Mesendoderm (in vitro differentiated cells): ENCODE measurements around the gene SGTB.

Experiments
- DNase-seq: peaks from one replicate; pipeline ENCODE4 v3.0.0; 2013
- H2AK5ac ChIP-seq: 2 replicates; pipeline ENCODE4 v1.6.1; 2013; ENCODE audit warnings: low read length, inconsistent platforms
- H2BK120ac ChIP-seq: 2 replicates; pipeline ENCODE4 v1.6.1; 2013; ENCODE audit warnings: low read depth, mild to moderate bottlenecking, low read length, moderate library complexity, mixed read lengths
- H2BK15ac ChIP-seq: replicated peaks from 2 replicates; pipeline ENCODE4 v1.6.1; 2013; ENCODE audit warnings: low read depth, mild to moderate bottlenecking, moderate library complexity
- H2BK5ac ChIP-seq: 2 replicates; pipeline ENCODE4 v1.6.1; 2013; ENCODE audit warnings: low read length, inconsistent platforms
- H3K18ac ChIP-seq: 2 replicates; pipeline ENCODE4 v1.6.1; 2013; ENCODE audit warnings: mild to moderate bottlenecking, low read length, mixed read lengths
- H3K23ac ChIP-seq: one replicate; pipeline ENCODE4 v1.6.1; 2013; ENCODE audit warnings: low read length
- H3K27ac ChIP-seq: 2 replicates; pipeline ENCODE4 v1.5.1; 2013; ENCODE audit warnings: low read depth, mild to moderate bottlenecking, inconsistent platforms, low read length, moderate library complexity
- H3K27me3 ChIP-seq: 2 replicates; pipeline ENCODE4 v1.6.1; 2013; ENCODE audit warnings: low read length, control low read depth, mild to moderate bottlenecking, inconsistent platforms; ENCODE audit not compliant: insufficient read depth, poor library complexity
- H3K36me3 ChIP-seq: 2 replicates; pipeline ENCODE4 v1.6.1; 2013; ENCODE audit warnings: low read length, inconsistent platforms; ENCODE audit not compliant: control insufficient read depth, insufficient read depth
- H3K4ac ChIP-seq: one replicate; pipeline ENCODE4 v1.6.1; 2013; ENCODE audit warnings: low read depth, mild to moderate bottlenecking, low read length, moderate library complexity
- H3K4me1 ChIP-seq: 2 replicates; pipeline ENCODE4 v1.6.1; 2013; ENCODE audit warnings: low read depth, low read length, inconsistent platforms; ENCODE audit not compliant: control insufficient read depth
- H3K4me2 ChIP-seq: 2 replicates; pipeline ENCODE4 v1.6.1; 2013; ENCODE audit warnings: low read length
- H3K4me3 ChIP-seq: 2 replicates; pipeline ENCODE4 v1.5.1; 2013; ENCODE audit warnings: mild to moderate bottlenecking, low read length
- H3K56ac ChIP-seq: one replicate; pipeline ENCODE4 v1.6.1; 2013; ENCODE audit warnings: low read length
- H3K79me1 ChIP-seq: 2 replicates; pipeline ENCODE4 v1.6.1; 2013; ENCODE audit warnings: low read length, inconsistent platforms
- H3K79me2 ChIP-seq: 2 replicates; pipeline ENCODE4 v1.6.1; 2013; ENCODE audit warnings: mild to moderate bottlenecking, low read length; ENCODE audit not compliant: control insufficient read depth, insufficient read depth
- H3K9ac ChIP-seq: 2 replicates; pipeline ENCODE4 v1.6.1; 2013; ENCODE audit warnings: low read length, inconsistent platforms
- H4K5ac ChIP-seq: one replicate; pipeline ENCODE4 v1.6.1; 2013; ENCODE audit warnings: low read length
- H4K8ac ChIP-seq: one replicate; pipeline ENCODE4 v1.6.1; 2013; ENCODE audit warnings: low read depth, mild to moderate bottlenecking, control low read depth, low read length, moderate library complexity
- WGBS: extraction: QIAGEN DNeasy Blood & Tissue Kit; methylation state at CpG from one replicate; pipeline ENCODE4 v1.1.7; 2013; ENCODE audit warnings: low lambda C conversion rate, missing lambda C conversion rate; ENCODE audit not compliant: insufficient coverage; ENCODE audit errors: extremely low coverage; 5-methylcytosine and 5-hydroxymethylcytosine counted together

SGTB gene

GRCh38 chr5:65758546-65759144, 36.7 kb upstream of the SGTB start:
- Histone ChIP-seq H4K8ac (no peak overlapping the region), H3K79me2 (peaks cover 11% of the 10 kb centered on the region), H2BK15ac (no peak overlapping the region), H4K5ac (no peak overlapping the region), H2AK5ac (no peak overlapping the region), H3K18ac (no peak overlapping the region), H3K4me3 (no peak overlapping the region), H3K4ac (no peak overlapping the region), H3K4me2 (no peak overlapping the region), H3K27ac (no peak overlapping the region), H2BK120ac (no peak overlapping the region), H3K36me3 (no peaks in the 10 kb centered on the region), H3K4me1 (no peaks in the 10 kb centered on the region), H3K56ac (no peak overlapping the region), H3K23ac (no peak overlapping the region), H3K9ac (no peak overlapping the region), H2BK5ac (no peak overlapping the region), H3K27me3 (no peaks in the 10 kb centered on the region), H3K79me1 (peaks cover 12% of the 10 kb centered on the region)
- no peak for DNase-seq
- no CpG with 5 or more reads among the region's 4 CpGs for WGBS

- Histone ChIP-seq H4K5ac (no peak overlapping the region), H3K18ac (no peak overlapping the region)
Observed at GRCh38 chr5:65753189-65753588, 31.3 kb upstream of the SGTB start.

GRCh38 chr5:65750938-65751337, 29.0 kb upstream of the SGTB start:
- no peak overlapping the region for H3K4ac ChIP-seq
- no peak overlapping the region for H3K18ac ChIP-seq
- no CpG with 5 or more reads among the region's 2 CpGs for WGBS

More at GRCh38 chr5:65753189-65753588, 31.3 kb upstream of the SGTB start:
- H4K8ac ChIP-seq: no peak overlapping the region
- DNase-seq: no peak
- peaks cover 35% of the 10 kb centered on the region for H3K79me2 ChIP-seq
- H3K4ac ChIP-seq: no peak overlapping the region
- H2BK5ac ChIP-seq: no peak overlapping the region
- no peaks in the 10 kb centered on the region for H3K36me3 ChIP-seq
- no peaks in the 10 kb centered on the region for H3K4me1 ChIP-seq
- WGBS: no CpG with 5 or more reads among the region's 8 CpGs
- H2AK5ac ChIP-seq: no peak overlapping the region
- peaks cover 24% of the 10 kb centered on the region for H3K79me1 ChIP-seq
- no peak overlapping the region for H3K9ac ChIP-seq
- no peak overlapping the region for H2BK15ac ChIP-seq
- no peak overlapping the region for H3K56ac ChIP-seq
- no peak overlapping the region for H3K4me3 ChIP-seq
- no peaks in the 10 kb centered on the region for H3K27me3 ChIP-seq
- no peak overlapping the region for H3K27ac ChIP-seq
- no peak overlapping the region for H2BK120ac ChIP-seq
- no peak overlapping the region for H3K4me2 ChIP-seq
- no peak overlapping the region for H3K23ac ChIP-seq

GRCh38 chr5:65749956-65750355, 28.0 kb upstream of the SGTB start:
- H2BK5ac ChIP-seq: no peak overlapping the region
- no peak overlapping the region for H2AK5ac ChIP-seq
- no peak overlapping the region for H3K27ac ChIP-seq
- H3K4me2 ChIP-seq: no peak overlapping the region
- H3K27me3 ChIP-seq: no peaks in the 10 kb centered on the region
- peaks cover 33% of the 10 kb centered on the region for H3K79me1 ChIP-seq
- no peak overlapping the region for H3K56ac ChIP-seq
- H3K4me3 ChIP-seq: no peak overlapping the region
- H3K9ac ChIP-seq: no peak overlapping the region
- H3K79me2 ChIP-seq: peaks cover 49% of the 10 kb centered on the region
- no peaks in the 10 kb centered on the region for H3K4me1 ChIP-seq
- no peak overlapping the region for H4K5ac ChIP-seq
- no peak overlapping the region for H2BK120ac ChIP-seq
- no peak overlapping the region for H3K4ac ChIP-seq
- no peaks in the 10 kb centered on the region for H3K36me3 ChIP-seq
- H3K23ac ChIP-seq: no peak overlapping the region
- H2BK15ac ChIP-seq: no peak overlapping the region
- WGBS: no CpG with 5 or more reads among the region's 5 CpGs
- DNase-seq: no peak
- H4K8ac ChIP-seq: no peak overlapping the region
- H3K18ac ChIP-seq: no peak overlapping the region

More at GRCh38 chr5:65750938-65751337, 29.0 kb upstream of the SGTB start:
- Histone ChIP-seq H3K79me1 (peaks cover 30% of the 10 kb centered on the region), H3K9ac (no peak overlapping the region), H3K4me3 (no peak overlapping the region), H2BK15ac (no peak overlapping the region), H3K4me2 (no peak overlapping the region), H3K27ac (no peak overlapping the region), H3K79me2 (peaks cover 43% of the 10 kb centered on the region), H2BK120ac (no peak overlapping the region), H3K4me1 (no peaks in the 10 kb centered on the region), H3K56ac (no peak overlapping the region), H2BK5ac (no peak overlapping the region), H4K5ac (no peak overlapping the region), H4K8ac (no peak overlapping the region), H3K27me3 (no peaks in the 10 kb centered on the region), H3K36me3 (no peaks in the 10 kb centered on the region), H3K23ac (no peak overlapping the region), H2AK5ac (no peak overlapping the region)
- no peak for DNase-seq

GRCh38 chr5:65749221-65749844, 27.4 kb upstream of the SGTB start:
- Histone ChIP-seq H3K4me1 (no peaks in the 10 kb centered on the region), H3K9ac (no peak overlapping the region), H3K4ac (no peak overlapping the region), H2BK5ac (no peak overlapping the region), H3K27ac (no peak overlapping the region), H4K5ac (no peak overlapping the region), H3K79me2 (peaks cover 46% of the 10 kb centered on the region), H3K23ac (no peak overlapping the region), H4K8ac (no peak overlapping the region), H3K27me3 (no peaks in the 10 kb centered on the region), H3K36me3 (no peaks in the 10 kb centered on the region), H2BK120ac (no peak overlapping the region), H2BK15ac (no peak overlapping the region), H3K56ac (no peak overlapping the region), H2AK5ac (no peak overlapping the region), H3K4me2 (no peak overlapping the region), H3K4me3 (no peak overlapping the region), H3K18ac (no peak overlapping the region), H3K79me1 (peaks cover 31% of the 10 kb centered on the region)
- no CpG with 5 or more reads among the region's 1 CpG for WGBS
- DNase-seq: no peak
